Heart left ventricle (tissue), 16 donors: ENCODE measurements around the gene TRMT1. TPM values are rescaled to one million over a fixed set of nuclear protein-coding genes. Genes with fewer than 3 reads are reported as not detected.
A peak's percentile ranks its signal among the peaks of the same experiment; 100 is the strongest.

Experiments used
- ATAC-seq, 4 donors: fragments of 200-7000 bp; cut with Tn5 transposase; one replicate each; pipeline ENCODE4 v1.9.1; 2020 to 2022; ENCODE audit warnings: moderate library complexity in 4 of 4, mild to moderate bottlenecking in 3 of 4, moderate number of reproducible peaks in 1 of 4
- DNase-seq, 5 donors: peaks; one replicate each; pipeline ENCODE4 v3.0.0-alpha.2; 2020
- H3K27ac ChIP-seq, 12 donors: fragments of 200-600 bp; sonication (generic) in 4 of 12; one replicate each; pipeline versions ENCODE4 v1.5.0 to v1.8.0; 2016 to 2022; ENCODE audit warnings: mild to moderate bottlenecking in 2 of 12
- H3K27me3 ChIP-seq, 9 donors: fragments of 200-600 bp; sonication (generic) in 2 of 9; one replicate each; pipeline versions ENCODE4 v1.5.1 to v1.8.0; 2016 to 2022; ENCODE audit warnings: mild to moderate bottlenecking in 3 of 9
- H3K36me3 ChIP-seq, 9 donors: fragments of 200-600 bp; sonication (generic) in 2 of 9; one replicate each; pipeline versions ENCODE4 v1.5.0 to v1.8.0; 2018 to 2022; ENCODE audit warnings: mild to moderate bottlenecking in 2 of 9
- H3K4me1 ChIP-seq, 12 donors: fragments of 200-600 bp; sonication (generic) in 4 of 12; one replicate each; pipeline versions ENCODE4 v1.5.0 to v1.8.0; 2016 to 2022; ENCODE audit warnings: mild to moderate bottlenecking in 3 of 12
- H3K4me3 ChIP-seq, 12 donors: fragments of 200-600 bp; sonication (generic) in 4 of 12; one replicate each; pipeline versions ENCODE4 v1.5.0 to v1.8.0; 2017 to 2022; ENCODE audit warnings: mild to moderate bottlenecking in 9 of 12, moderate library complexity in 4 of 12
- H3K9me3 ChIP-seq, 12 donors: fragments of 200-600 bp; sonication (generic) in 4 of 12; one replicate each; pipeline versions ENCODE4 v1.5.0 to v1.8.0; 2016 to 2022; ENCODE audit warnings: mild to moderate bottlenecking in 1 of 12
- POLR2A ChIP-seq, 2 donors: fragments of 450-650 bp; IDR thresholded peaks; one replicate each; pipeline ENCODE4 v1.6.1; 2017; ENCODE audit warnings: antibody characterized with exemption in 2 of 2, mild to moderate bottlenecking in 2 of 2, moderate library complexity in 2 of 2
- WGBS, 4 donors: extraction: QIAGEN DNeasy Blood & Tissue Kit in 2 of 4; methylation state at CpG; one replicate each; pipeline versions ENCODE4 v1.1.5 to v1.1.7; 2013 to 2018; 5-methylcytosine and 5-hydroxymethylcytosine counted together
- intact Hi-C, 10 donors: fragments of 100-400 bp; cut with DNase I; formaldehyde crosslinking; loops; one replicate each; pipeline versions ENCODE4 v1.11.1 to v1.14.2; 2022
- polyA plus RNA-seq, 2 donors: library from polyadenylated mRNA; stranded (reverse); fragments of 200-250 nt; gene quantifications; one replicate each; pipeline ENCODE4 v1.2.3, GENCODE V29; 2013
- total RNA-seq, 9 donors: library from RNA; depleted of rRNA in 2 of 9; stranded (reverse); fragments of >200 nt in 2 of 9; fragmentation: NEBNext Ultra II Directional in 3 of 9; extraction: Animal tissue kit (Norgen Biotek cat#: 25700) in 3 of 9; gene quantifications; one replicate each; pipeline versions ENCODE4 v1.1.0 to v1.2.4, GENCODE V29; 2016 to 2023
- TF ChIP-seq, protein P1 (sequence below), 12 donors: fragments of 200-600 bp; sonication (generic) in 4 of 12; IDR thresholded peaks; one replicate each; pipeline versions ENCODE4 v1.5.0 to v1.8.0; 2018 to 2022; ENCODE audit warnings: antibody characterized with exemption in 12 of 12, mild to moderate bottlenecking in 5 of 12
- donor health status: ischemic (EF 13 %, LVEDD 7.1; RV severe dilation, severe dysfunction).
- donor health status: healthy with polysubstance abuse.
- donor health status: DM: no; HTN: yes; CAD: no.
- donor health status: DM: no; HTN: no; CAD: no.
- donor health status: ischemic (EF 25% LVEDD 6.9; RV normal size, moderate dysfunction).
- donor health status: ischemic (EF 25% LVEDD 5.7; RV mildly dilated, moderate dysfunction).
- donor health status: healthy.
- donor health status: DM: yes; HTN: yes; CAD: no.
- donor health status: ischemic (EF 35%, LVEDD 5.7; RV mildly dilated, moderate dysfunction).
- donor health status: nonischemic (EF 11% LVEDD 7.7; RV severe dilation, severe dysfunction).
- donor health status: DM: yes; HTN: yes; CAD: no.
- donor health status: PGD.
- donor health status: ischemic (EF 29% LVEDD 5.4; RV normal size, mild dysfunction).
- donor health status: nonischemic (EF 23%, LVEDD 6.1; RV moderate dilation, normal function).

Gene TRMT1
- total and polyA plus RNA-seq, 11 donors, result 15.1 to 32.4 (median 19.1) TPM

DNA sequence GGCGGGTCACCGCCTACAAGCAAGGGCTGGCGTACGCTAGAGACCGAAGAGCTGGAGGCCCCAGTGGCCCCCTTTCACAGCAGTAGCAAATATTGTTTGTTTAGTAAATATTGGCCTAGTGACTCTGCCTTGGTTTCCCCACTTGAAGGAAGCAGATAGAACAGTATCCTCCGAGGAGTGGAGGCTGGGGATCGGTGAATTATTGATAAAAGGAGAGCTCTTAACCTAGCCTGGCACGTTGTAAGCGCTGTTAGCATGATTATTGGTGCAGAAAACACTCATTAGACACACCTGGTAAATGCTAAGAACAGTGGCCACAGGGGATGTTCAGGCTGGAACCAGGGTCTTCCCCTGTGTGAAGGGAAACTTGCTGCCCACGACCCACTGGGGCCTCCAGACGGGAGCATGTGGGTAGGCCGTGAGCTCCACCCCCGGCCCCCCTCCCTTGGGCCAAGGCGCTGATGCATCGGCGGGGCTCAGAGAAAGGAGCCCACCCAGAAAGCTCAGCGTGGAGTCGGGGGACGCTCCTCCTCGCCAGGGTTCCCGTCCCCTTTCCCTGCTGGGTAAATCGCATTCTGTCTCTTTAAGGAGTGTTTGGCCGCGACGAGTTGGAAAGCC lies 35.9 kb upstream of the TRMT1 start:
- Histone ChIP-seq H3K4me3 (peak overlapping the region; percentile 75 to 98 (median 91)), H3K27ac (peak overlapping the region; percentile 84 to 100 (median 98)), H3K27me3 (no peaks in the 10 kb centered on the region), H3K9me3 (no peaks in the 10 kb centered on the region), H3K4me1 (peaks cover 4 to 50% (median 24%) of the 10 kb centered on the region in 12 donors), H3K36me3 (peaks cover 0 to 13% (median 0%) of the 10 kb centered on the region in 9 donors)
- WGBS, 4 donors, result 0 to 2% (median 1%) methylated on average over 18 to 25 of the region's 25 CpGs
- intact Hi-C loops, result loop anchor here in 7 of 10 donors (5.0 to 10.0 kb wide), 7 partner anchors 35 to 692 kb away; partner anchors contain the start of genes LYL1 (in 6 of the 7), NACC1 (in 2 of the 7), TRMT1 (in 2 of the 7) and DAND5 (in 1 of the 7)
- DNase-seq (no peak), ATAC-seq (peak in 3 of 4 donors; percentile 0)
- TF ChIP-seq, protein P1, sequence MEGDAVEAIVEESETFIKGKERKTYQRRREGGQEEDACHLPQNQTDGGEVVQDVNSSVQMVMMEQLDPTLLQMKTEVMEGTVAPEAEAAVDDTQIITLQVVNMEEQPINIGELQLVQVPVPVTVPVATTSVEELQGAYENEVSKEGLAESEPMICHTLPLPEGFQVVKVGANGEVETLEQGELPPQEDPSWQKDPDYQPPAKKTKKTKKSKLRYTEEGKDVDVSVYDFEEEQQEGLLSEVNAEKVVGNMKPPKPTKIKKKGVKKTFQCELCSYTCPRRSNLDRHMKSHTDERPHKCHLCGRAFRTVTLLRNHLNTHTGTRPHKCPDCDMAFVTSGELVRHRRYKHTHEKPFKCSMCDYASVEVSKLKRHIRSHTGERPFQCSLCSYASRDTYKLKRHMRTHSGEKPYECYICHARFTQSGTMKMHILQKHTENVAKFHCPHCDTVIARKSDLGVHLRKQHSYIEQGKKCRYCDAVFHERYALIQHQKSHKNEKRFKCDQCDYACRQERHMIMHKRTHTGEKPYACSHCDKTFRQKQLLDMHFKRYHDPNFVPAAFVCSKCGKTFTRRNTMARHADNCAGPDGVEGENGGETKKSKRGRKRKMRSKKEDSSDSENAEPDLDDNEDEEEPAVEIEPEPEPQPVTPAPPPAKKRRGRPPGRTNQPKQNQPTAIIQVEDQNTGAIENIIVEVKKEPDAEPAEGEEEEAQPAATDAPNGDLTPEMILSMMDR (IDR thresholded peaks at IDR 0.05), result no peak
- TF ChIP-seq POLR2A (IDR thresholded peaks at IDR 0.05), result no peak

DNA sequence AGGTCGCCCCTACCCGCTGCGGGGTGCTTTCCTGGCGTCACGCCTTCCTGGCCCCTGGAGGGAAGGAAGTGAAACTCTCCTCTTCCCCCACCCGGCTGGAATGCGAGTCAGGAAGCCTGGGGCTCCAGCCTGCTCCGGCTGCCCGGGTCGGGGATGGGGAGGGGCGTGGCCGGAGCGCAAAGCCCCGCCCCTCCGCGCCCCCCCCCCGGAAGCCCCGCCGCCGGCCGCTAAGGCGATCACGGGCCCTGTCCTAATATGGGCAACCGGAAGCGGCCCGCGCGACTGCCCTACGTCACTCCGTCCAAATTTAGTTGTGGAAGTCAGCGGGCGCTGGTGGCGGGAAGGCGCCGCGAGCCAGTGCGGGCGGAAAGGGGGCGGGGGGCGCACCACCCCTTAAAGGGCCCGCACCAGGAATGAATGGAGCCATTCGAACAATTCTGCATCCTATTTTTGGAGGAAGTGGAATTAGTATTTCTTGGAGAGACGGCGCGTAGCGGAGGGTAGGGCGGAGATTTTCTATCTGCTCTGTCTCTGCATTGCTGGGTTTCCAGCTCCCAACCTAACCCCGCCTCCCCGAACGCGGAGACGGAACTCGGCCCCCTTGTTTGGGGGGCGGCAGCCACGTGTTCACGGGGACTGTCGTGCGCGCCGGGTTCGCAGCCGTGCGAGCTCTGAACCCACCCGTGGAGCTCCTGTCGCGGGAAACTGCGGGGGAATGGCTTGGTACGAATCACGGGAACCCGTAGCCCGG lies 35.2 kb upstream of the TRMT1 start:
- TF ChIP-seq, protein P1 (IDR thresholded peaks at IDR 0.05), result peak in 5 of 12 donors; percentile 5 to 29 (median 14)
- peak; percentile 92 to 95 for TF ChIP-seq POLR2A (IDR thresholded peaks at IDR 0.05)
- peak overlapping the region; percentile 75 to 98 (median 91) for H3K4me3 ChIP-seq
- H3K36me3 ChIP-seq, result peaks cover 0 to 13% (median 0%) of the 10 kb centered on the region in 9 donors
- H3K4me1 ChIP-seq, result peaks cover 4 to 47% (median 23%) of the 10 kb centered on the region in 12 donors
- WGBS, 4 donors, result 0 to 1% (median 0%) methylated on average over 47 to 71 of the region's 71 CpGs
- peak overlapping the region; percentile 94 to 100 (median 99) for H3K27ac ChIP-seq
- H3K9me3 ChIP-seq, result no peaks in the 10 kb centered on the region
- no peaks in the 10 kb centered on the region for H3K27me3 ChIP-seq
- DNase-seq, result peak; percentile 97 to 99 (median 98)
- peak; percentile 69 to 76 (median 72) for ATAC-seq
- intact Hi-C loops, result loop anchor here in 8 of 10 donors (2.0 to 10.0 kb wide), 12 partner anchors 13 to 693 kb away; partner anchors contain the start of genes LYL1 (in 7 of the 8), TRMT1 (in 4 of the 8), NACC1 (in 3 of the 8) and DAND5 (in 1 of the 8)

DNA sequence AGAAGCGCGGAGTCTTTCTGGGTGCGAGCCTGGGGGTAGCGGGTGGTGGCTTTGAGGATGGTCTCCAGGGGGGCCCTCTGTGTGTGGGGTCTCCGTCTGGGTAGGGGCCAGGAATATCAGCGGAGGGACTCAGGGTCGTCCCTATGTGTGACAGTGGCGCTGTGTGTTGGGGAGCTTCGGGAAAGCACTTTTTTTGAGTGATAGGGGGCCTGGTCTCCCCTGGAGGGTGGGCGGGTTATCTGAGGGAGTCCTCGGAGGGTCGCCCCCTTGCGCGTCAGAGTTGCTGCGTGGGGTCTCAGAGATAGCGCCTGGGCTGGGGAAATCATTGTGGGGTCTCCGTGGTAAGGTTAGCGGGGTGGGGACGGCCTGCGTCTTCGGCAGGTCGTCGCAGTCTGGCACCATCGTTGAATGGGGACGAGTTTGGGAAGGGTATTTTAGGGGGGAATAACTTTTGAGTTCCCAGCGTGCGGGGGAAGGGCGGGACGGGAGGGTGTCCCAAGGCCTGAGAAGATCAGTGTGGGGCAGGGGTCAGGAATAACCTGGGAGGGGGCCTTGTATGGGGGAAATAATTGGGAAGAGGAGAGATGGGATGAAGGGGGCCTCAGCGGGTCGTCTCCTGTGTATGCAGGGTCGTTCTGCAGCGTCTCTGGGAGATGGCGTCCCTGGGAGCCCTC lies 34.5 kb upstream of the TRMT1 start:
- peaks cover 2 to 42% (median 18%) of the 10 kb centered on the region in 12 donors for H3K4me1 ChIP-seq
- ATAC-seq, result no peak
- no peaks in the 10 kb centered on the region for H3K9me3 ChIP-seq

More for the DNA sequence above, 34.5 kb upstream of the TRMT1 start:
- Histone ChIP-seq H3K36me3 (peaks cover 0 to 13% (median 0%) of the 10 kb centered on the region in 9 donors), H3K27ac (peak overlapping the region; percentile 87 to 100 (median 98)), H3K4me3 (peak overlapping the region; percentile 45 to 98 (median 91)), H3K27me3 (no peaks in the 10 kb centered on the region)
- TF ChIP-seq POLR2A (IDR thresholded peaks at IDR 0.05), result no peak
- TF ChIP-seq, protein P1 (IDR thresholded peaks at IDR 0.05), result no peak
- intact Hi-C loops, result loop anchor here in 8 of 10 donors (2.0 to 10.0 kb wide), 12 partner anchors 14 to 694 kb away; partner anchors contain the start of genes LYL1 (in 7 of the 8), TRMT1 (in 4 of the 8), NACC1 (in 3 of the 8) and DAND5 (in 1 of the 8)
- WGBS, 4 donors, result 0 to 1% (median 0%) methylated on average over 26 to 34 of the region's 34 CpGs
- DNase-seq, result peak in 3 of 5 donors; percentile 45 to 50 (median 48)
